Calu3 (cell line): ENCODE measurements around the gene TTC23. TPM values are rescaled to one million over a fixed set of nuclear protein-coding genes. Genes with fewer than 3 reads are reported as not detected.

ENCODE experiments used
- BruUV-seq: library from RNA; stranded (reverse); fragments of 400-500 nt; replicated peaks from 2 replicates; lab custom pipeline; 2021; lab: Mats Ljungman, UMichigan
- CTCF ChIA-PET: fragments of 300-600 bp; sonication (Branson Sonifier 250); formaldehyde crosslinking; loops from one replicate; lab custom pipeline; 2022; ENCODE audit warnings: antibody characterized with exemption; lab: Charles Lee
- DNase-seq: peaks from one replicate; pipeline ENCODE4 v3.0.0; 2022
- H3K27ac Mint-ChIP-seq: one replicate; pipeline ENCODE4 v1.8.0; 2022; ENCODE audit warnings: mixed read lengths; ENCODE audit not compliant: unreplicated experiment
- H3K27me3 Mint-ChIP-seq: one replicate; pipeline ENCODE4 v1.8.0; 2022; ENCODE audit warnings: mixed read lengths; ENCODE audit not compliant: unreplicated experiment
- H3K36me3 Mint-ChIP-seq: one replicate; pipeline ENCODE4 v1.8.0; 2022; ENCODE audit warnings: mild to moderate bottlenecking, moderate library complexity, mixed read lengths; ENCODE audit not compliant: insufficient read depth, unreplicated experiment
- H3K4me1 Mint-ChIP-seq: one replicate; pipeline ENCODE4 v1.8.0; 2022; ENCODE audit warnings: mild to moderate bottlenecking, low read depth, mixed read lengths; ENCODE audit not compliant: unreplicated experiment
- H3K4me3 Mint-ChIP-seq: one replicate; pipeline ENCODE4 v1.8.0; 2022; ENCODE audit warnings: mild to moderate bottlenecking, low read depth, moderate library complexity, mixed read lengths; ENCODE audit not compliant: unreplicated experiment
- H3K9me3 Mint-ChIP-seq: one replicate; pipeline ENCODE4 v1.8.0; 2022; ENCODE audit warnings: low read depth, mixed read lengths; ENCODE audit not compliant: unreplicated experiment
- CTCF ChIP-seq: fragments of 200-600 bp; IDR thresholded peaks from one replicate; pipeline ENCODE4 v1.8.0; 2022; ENCODE audit warnings: antibody characterized with exemption; ENCODE audit not compliant: unreplicated experiment
- intact Hi-C: fragments of 100-400 bp; cut with micrococcal nuclease; formaldehyde crosslinking; loops from one replicate; pipeline ENCODE4 v1.10.0; 2022; ENCODE audit not compliant: unreplicated experiment
- total RNA-seq: library from RNA; stranded (reverse); gene quantifications from 2 replicates; pipeline ENCODE4 v1.2.3, GENCODE V29; 2022

The TTC23 gene
- total RNA-seq, 1 experiment from 2014 or later: 18.9 TPM

- Mint-ChIP-seq H3K36me3 (peaks cover 8% of the 10 kb centered on the region), H3K27me3 (peaks cover 69% of the 10 kb centered on the region), H3K9me3 (no peaks in the 10 kb centered on the region), H3K4me3 (no peak overlapping the region), H3K27ac (no peak overlapping the region), H3K4me1 (peaks cover 8% of the 10 kb centered on the region)
- CTCF ChIA-PET: interaction anchor here (0.6 to 1.3 kb wide), 2 partner anchors 21 to 228 kb away, joined by 3 to 6 read pairs; no protein-coding TSS in a partner anchor
- DNase-seq: no peak
- no peak for TF ChIP-seq CTCF
- no TSS peak for BruUV-seq
- intact Hi-C loops: no loop called here
These were observed 146.8 kb downstream of the TTC23 start for GRCh38 chr15:99102332-99103235.

GRCh38 chr15:99101501-99101900, 147.9 kb downstream of the TTC23 start:
- Mint-ChIP-seq H3K27me3 (peaks cover 71% of the 10 kb centered on the region), H3K36me3 (peaks cover 8% of the 10 kb centered on the region), H3K27ac (no peak overlapping the region), H3K9me3 (no peaks in the 10 kb centered on the region), H3K4me1 (peaks cover 8% of the 10 kb centered on the region), H3K4me3 (no peak overlapping the region)
- no peak for DNase-seq
- no TSS peak for BruUV-seq
- TF ChIP-seq CTCF: no peak
- intact Hi-C loops: no loop called here
- CTCF ChIA-PET: interaction anchor here (1.8 kb wide), 1 partner anchor 112 kb away, joined by 13 read pairs; no protein-coding TSS in a partner anchor

GRCh38 chr15:99100245-99101173, 148.9 kb downstream of the TTC23 start:
- peak overlapping the region; percentile 63 for H3K4me3 Mint-ChIP-seq
- CTCF ChIA-PET: interaction anchor here (0.5 to 1.8 kb wide), 11 partner anchors 17 to 581 kb away, joined by 3 to 13 read pairs (median 4); no protein-coding TSS in a partner anchor
- H3K36me3 Mint-ChIP-seq: peaks cover 8% of the 10 kb centered on the region
- no TSS peak for BruUV-seq
- H3K4me1 Mint-ChIP-seq: peaks cover 8% of the 10 kb centered on the region
- DNase-seq: peak; percentile 93
- H3K9me3 Mint-ChIP-seq: no peaks in the 10 kb centered on the region
- H3K27ac Mint-ChIP-seq: no peak overlapping the region
- peak; percentile 89 for TF ChIP-seq CTCF
- peaks cover 76% of the 10 kb centered on the region for H3K27me3 Mint-ChIP-seq
- intact Hi-C loops: loop anchor here (1.0 kb wide), 1 partner anchor 113 kb away; no protein-coding TSS in a partner anchor

GRCh38 chr15:99099661-99100060, 149.7 kb downstream of the TTC23 start:
- Mint-ChIP-seq H3K4me1 (peaks cover 8% of the 10 kb centered on the region), H3K36me3 (peaks cover under 1% of the 10 kb centered on the region), H3K27me3 (peaks cover 85% of the 10 kb centered on the region), H3K27ac (no peak overlapping the region), H3K9me3 (no peaks in the 10 kb centered on the region), H3K4me3 (peak overlapping the region; percentile 63)
- DNase-seq: no peak
- TF ChIP-seq CTCF: no peak
- no TSS peak for BruUV-seq
- CTCF ChIA-PET: interaction anchor here (1.1 to 1.8 kb wide), 2 partner anchors 57 to 114 kb away, joined by 3 to 13 read pairs; no protein-coding TSS in a partner anchor
- intact Hi-C loops: loop anchor here (1.0 kb wide), 1 partner anchor 114 kb away; no protein-coding TSS in a partner anchor
